UCSD-AML1 (cell line): Measurements from ENCODE around the gene STPG1.

Source experiments
- DNase-seq: peaks from one replicate; lab custom pipeline; 2025; ENCODE audit not compliant: unreplicated experiment; lab: John Stamatoyannopoulos, UW

The STPG1 gene

GRCh38 chr1:24392982-24393650 lies 20.5 kb downstream of the STPG1 start:
- DNase-seq: no peak

DNA sequence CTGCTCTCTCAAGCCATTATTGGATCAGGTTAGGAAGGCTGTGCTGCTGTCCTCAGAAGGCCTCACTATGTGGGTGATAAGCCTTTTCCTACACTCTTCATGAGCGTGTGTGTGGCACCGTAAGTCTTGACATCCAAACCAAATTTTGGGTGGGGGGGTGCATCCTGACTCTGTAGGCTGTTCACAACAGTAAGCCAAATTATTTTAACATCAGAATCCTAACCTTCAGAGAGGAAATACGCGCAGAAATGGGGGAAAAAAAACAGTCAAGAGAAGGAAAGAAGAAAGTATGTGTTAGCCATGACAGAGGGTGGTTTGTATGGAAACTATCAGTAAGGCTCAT lies 21.0 kb downstream of the STPG1 start:
- no peak for DNase-seq

DNA sequence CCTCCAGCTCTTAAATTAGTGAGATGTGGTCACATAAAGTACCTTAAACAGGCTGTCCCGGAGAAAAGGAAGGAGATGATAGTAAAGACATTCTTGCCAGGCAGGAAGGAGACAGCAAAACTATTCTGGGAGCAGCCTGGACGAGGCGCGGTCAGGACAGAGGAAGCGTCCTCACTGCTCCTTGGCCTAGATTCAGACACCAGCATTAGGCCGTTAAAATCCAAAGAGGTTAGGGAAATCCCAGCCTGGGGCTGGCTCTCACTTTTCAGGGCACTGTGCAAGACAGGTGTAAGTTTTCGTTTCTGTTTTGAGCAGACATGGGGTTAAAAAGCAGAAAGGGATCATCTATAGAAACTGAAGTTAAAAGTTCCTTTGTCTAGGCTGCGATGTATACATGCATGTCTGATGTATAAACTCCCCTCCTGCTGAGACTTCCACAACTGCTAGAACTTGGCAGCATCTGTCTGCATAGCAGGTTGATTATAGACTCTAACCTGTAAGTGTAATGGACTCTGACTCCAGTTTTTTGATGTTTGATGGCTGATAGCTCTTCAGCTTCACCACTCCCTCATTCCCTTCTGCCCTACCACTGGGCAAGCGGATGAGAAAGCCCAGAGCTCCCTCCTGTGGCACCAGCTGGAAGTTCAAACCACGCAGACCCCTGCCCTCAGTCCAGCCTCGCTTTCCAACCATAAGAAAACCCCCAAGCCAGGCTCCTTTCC lies 21.5 kb downstream of the STPG1 start:
- peak; percentile 69 for DNase-seq

- DNase-seq: peak; percentile 69
Measured at GRCh38 chr1:24390924-24391782, 22.4 kb downstream of the STPG1 start.

DNA sequence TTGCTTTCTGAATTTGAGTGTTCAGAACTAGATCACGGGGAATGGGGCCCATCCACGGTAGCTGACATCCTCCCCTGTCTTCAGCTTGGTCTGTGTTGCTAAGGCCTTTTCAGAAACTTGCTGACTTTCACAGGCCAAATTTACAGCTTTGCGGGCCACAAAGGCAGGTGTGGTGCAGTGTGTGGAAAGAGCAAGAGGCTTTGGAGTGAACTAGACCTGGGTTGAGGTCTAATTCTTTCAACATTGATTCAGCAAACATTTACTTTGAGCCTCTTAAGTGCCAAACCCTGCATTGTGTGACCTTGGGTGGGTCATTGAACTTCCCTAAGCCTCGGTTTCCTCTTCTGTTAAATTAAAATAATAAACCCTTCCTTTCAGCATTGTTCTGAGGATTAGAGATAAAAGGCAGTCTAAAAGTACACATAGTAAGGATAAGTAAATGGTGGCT lies 24.3 kb downstream of the STPG1 start:
- no peak for DNase-seq

DNA sequence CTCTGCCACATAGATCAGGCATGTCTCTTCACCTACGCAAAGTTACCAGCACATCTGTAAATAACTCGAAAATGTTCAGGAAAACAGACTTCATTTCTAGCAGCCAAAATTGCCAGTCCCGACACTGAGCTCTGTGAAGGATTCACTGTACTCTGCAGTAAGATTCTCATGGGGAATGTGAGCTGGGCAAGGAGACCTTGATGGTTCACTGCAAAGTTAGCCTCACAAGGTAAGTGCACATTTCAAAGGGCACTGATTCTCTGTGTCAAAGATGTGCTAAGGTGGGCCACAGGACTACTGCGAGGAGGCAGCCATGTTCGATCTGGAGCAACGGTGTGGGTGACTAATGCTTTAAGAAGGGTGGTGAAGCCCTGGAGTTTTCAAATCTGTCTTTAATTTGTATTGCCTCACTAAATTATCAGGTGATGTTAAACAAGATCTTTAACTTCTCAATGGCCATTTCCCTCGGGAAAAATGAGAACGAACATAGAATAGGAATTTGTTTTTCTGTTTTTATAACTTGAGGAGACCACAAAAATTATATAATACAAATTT lies 25.2 kb downstream of the STPG1 start:
- no peak for DNase-seq

GRCh38 chr1:24387636-24388175 lies 25.9 kb downstream of the STPG1 start:
- no peak for DNase-seq

GRCh38 chr1:24386931-24387330 lies 26.7 kb downstream of the STPG1 start:
- DNase-seq: no peak

GRCh38 chr1:24386241-24386640 lies 27.3 kb downstream of the STPG1 start:
- DNase-seq: no peak

DNA sequence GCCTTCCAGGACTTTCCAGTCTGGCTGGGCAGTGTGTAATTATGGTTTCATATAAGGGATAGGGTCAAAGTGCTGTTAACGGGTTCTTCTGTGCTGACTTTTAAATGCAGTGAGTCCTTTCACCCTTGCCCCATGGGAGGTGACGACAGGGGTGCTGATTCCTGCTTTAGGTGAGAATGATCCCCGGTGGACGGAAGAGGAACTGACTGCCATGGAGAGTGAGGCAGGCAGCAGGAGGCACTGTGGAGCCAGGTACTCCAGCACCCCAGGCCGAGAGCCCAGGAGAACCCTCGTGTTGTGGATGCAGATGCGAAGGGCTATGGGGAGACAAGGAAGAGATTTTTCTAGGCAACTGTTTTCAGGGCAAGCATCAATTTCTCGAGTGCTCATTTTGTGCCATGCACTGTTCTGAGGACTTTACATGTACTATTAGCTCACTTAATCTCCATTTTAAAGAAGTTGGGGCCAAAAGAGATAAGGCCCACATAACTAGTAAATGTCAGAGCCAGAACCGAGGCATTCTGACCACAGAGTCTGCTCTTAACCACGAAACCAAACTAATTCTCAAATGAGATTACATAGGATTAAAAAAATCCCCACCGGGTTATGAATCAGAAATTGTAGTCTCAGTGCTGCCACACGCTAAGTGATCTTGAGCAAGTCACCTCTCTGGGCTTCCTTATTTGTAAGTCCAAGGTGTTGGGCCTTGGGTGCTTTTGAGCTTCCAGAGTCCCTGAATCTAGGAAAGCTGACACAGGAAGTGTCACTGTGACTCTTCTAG lies 28.2 kb downstream of the STPG1 start:
- DNase-seq: no peak

- no peak for DNase-seq
Measured at GRCh38 chr1:24384251-24385090, 29.1 kb downstream of the STPG1 start.

GRCh38 chr1:24383381-24383940 lies 30.1 kb downstream of the STPG1 start:
- no peak for DNase-seq

- DNase-seq: no peak
Measured at GRCh38 chr1:24382165-24382577, 31.4 kb downstream of the STPG1 start.

GRCh38 chr1:24381256-24381655 lies 32.3 kb downstream of the STPG1 start:
- DNase-seq: no peak

DNA sequence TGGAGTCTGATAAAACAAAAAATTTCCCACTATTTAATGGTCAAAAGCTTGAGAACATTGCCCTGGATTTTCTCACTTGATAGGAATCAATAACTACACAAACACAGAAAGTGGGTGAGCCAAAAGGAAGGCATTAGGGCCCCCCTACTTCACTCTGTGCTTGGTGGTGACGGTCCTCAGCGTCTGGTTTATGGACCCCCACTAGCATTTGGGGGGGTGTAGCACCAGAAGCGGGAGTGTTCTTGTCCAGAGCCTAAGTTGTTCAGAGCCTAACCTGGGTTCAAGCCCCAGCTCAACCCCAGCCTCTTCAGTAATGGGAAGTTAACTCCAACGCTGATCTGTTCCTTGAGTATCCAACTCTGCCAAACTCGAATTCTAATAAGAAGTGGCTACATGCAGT lies 33.1 kb downstream of the STPG1 start:
- no peak for DNase-seq

DNA sequence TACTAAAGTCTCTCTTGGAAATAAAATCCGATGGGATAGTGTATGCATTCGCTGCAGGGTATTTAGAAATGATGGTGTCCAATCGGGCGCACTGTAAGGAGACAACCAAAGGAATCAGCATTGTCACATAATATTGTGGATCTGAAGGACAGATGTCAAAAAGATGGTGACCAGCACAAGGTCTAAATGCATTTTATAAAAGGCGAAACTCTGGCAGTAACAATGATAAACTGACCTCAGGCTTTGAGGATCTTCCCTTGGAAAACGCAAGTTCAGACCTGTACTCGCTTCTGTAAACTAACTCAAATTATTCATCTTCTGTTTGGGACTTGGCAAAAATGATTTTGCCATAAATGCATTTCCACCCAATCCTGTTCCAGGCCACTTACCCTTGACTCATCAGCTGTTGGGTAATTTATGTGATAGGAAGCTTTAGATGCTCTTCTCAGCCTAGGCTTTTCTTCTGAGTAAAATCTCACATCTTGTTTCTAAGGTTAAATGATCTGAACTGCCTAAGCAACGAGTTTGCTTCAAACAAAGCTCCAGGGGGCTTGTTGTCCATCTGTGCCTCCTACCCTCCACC lies 33.8 kb downstream of the STPG1 start:
- DNase-seq: no peak

DNA sequence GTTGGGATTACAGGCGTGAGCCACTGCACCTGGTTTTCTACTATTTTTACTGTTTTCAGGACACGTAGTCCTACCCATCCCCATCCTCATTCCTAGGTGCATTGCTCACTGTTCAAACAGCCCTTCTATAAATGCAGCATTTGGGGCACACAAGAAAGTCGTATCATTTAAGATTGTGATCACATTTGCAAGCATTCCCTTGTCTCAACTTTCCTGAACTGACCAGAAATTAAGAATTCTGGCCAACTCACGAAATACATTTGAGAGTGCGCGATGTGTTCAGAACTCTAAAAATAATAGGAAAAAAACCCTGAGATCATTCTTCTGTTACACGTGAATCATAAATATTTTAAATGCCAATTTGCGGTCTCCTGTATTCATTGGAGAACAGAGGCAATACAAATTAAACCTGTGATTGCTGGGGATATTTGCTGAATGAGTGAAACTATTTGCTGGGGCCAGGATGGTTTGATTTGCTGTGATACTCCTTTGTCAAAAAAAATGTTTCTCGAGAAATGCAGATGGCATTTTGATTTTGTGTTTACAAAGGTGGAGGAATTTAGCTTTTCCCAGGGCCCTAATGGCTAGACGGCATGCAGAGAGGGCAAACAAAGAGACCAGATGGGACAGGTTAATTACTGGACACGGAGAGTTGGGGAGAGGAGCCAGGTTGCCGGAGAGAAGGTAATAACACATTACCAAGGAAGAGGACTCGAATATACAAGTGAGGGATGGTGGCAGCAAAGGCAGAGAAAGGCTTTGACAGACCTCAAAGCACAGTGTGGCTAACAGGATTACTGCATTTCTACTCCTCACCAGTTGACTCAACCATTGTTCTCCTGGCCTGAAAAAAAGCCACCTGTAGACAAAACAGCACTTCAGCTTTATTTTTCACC lies 38.4 kb downstream of the STPG1 start:
- no peak for DNase-seq

DNA sequence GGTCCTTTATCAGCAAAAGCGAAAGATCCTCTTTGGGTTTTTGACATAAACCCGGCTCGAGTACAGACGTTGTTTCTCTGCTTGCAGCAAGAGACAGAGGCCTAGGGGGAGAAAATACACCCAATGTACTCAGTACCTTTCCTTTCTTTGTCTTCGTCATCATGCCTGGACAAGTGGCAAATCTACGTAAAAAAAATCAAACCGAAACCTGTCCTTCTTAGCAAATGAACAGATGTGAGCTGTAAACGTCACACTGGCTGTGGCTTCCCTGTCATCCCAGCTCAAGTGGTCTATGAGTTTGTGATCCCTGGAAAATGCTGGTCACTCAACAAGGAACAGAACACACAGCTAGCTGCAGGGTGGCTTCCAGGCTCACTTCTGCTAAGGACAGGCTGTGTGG lies 39.9 kb downstream of the STPG1 start:
- no peak for DNase-seq
